AG04449 (cell line): ENCODE measurements around the gene IQCK.

ENCODE experiments used
- CTCF ChIA-PET: fragments of 350-600 bp; formaldehyde crosslinking; extraction: SDS; loops from one replicate; lab custom pipeline; 2021; ENCODE audit warnings: antibody characterized with exemption; lab: Yijun Ruan, JAX
- POLR2A ChIA-PET: fragments of 400-600, 350-600 bp; formaldehyde crosslinking; extraction: SDS; loops from one replicate; lab custom pipeline; 2020; ENCODE audit warnings: antibody characterized with exemption, inconsistent platforms; lab: Yijun Ruan, JAX
- DNase-seq: peaks from one replicate; pipeline ENCODE4 v3.0.0-alpha.2; 2010; ENCODE audit warnings: low read depth, low spot score
- H3K4me3 ChIP-seq: 2 replicates; pipeline ENCODE4 v1.5.1; 2011; ENCODE audit warnings: low read depth, mild to moderate bottlenecking, control low read depth, low read length
- TF ChIP-seq, protein P1 (sequence below): IDR thresholded peaks from one replicate; pipeline ENCODE4 v1.5.1; 2011; ENCODE audit warnings: mild to moderate bottlenecking, moderate library complexity, low read length, control low read depth, inconsistent platforms; ENCODE audit not compliant: insufficient read depth; ENCODE audit errors: missing control alignments

IQCK gene

DNA sequence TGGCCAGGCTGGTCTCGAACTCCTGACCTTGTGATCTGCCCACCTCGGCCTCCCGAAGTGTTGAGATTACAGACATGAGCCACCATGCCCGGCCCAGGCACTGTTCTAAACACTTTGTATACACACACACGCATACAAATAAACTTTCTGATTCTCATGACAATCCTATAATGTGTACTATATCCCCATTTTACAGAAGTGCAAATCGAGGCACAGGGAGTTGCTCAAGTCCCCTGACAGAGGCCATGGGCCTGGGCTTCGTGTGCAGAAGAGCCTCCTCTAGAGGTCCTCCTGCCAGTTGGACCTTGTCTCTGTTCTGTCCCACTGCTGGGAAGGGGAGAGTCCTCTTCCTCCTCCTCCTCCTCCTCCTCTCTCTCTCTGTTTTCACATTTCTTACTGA is 176.5 kb downstream of the IQCK start:
- TF ChIP-seq, protein P1, sequence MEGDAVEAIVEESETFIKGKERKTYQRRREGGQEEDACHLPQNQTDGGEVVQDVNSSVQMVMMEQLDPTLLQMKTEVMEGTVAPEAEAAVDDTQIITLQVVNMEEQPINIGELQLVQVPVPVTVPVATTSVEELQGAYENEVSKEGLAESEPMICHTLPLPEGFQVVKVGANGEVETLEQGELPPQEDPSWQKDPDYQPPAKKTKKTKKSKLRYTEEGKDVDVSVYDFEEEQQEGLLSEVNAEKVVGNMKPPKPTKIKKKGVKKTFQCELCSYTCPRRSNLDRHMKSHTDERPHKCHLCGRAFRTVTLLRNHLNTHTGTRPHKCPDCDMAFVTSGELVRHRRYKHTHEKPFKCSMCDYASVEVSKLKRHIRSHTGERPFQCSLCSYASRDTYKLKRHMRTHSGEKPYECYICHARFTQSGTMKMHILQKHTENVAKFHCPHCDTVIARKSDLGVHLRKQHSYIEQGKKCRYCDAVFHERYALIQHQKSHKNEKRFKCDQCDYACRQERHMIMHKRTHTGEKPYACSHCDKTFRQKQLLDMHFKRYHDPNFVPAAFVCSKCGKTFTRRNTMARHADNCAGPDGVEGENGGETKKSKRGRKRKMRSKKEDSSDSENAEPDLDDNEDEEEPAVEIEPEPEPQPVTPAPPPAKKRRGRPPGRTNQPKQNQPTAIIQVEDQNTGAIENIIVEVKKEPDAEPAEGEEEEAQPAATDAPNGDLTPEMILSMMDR = no peak
- DNase-seq = no peak
- H3K4me3 ChIP-seq = no peak overlapping the region
- CTCF ChIA-PET = interaction anchor here (1.2 to 1.8 kb wide), 4 partner anchors 294 to 491 kb away, joined by 3 to 9 read pairs (median 4); no protein-coding TSS in a partner anchor
- POLR2A ChIA-PET = no interaction called here

DNA sequence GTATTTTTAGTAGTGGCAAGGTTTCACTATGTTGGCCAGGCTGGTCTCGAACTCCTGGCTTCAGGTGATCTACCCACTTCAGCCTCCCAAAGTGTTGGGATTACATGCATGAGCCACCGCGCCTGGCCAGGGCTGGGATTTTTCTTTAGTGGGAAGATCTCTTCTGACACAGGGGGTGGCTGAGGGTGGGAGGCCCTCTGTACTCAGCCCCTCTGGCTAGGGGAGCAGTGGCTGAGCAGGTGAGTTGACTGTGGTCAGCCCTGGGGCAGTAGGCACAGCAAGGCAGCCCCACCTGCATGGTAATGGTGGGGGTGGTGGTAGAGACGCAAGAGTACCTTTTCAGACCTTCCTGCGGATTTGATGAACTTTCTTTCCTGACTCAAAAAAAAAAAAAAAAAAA is 178.9 kb downstream of the IQCK start:
- no peak for DNase-seq
- ChIA-PET CTCF (interaction anchor here (0.8 to 1.5 kb wide), 4 partner anchors 10 to 342 kb away, joined by 3 to 8 read pairs (median 3); partner anchors contain the start of gene VPS35L), POLR2A (no interaction called here)
- H3K4me3 ChIP-seq = no peak overlapping the region
- TF ChIP-seq, protein P1 = no peak

- TF ChIP-seq, protein P1 = no peak
These were observed 180.1 kb downstream of the IQCK start for GRCh38 chr16:19898166-19898565.

GRCh38 chr16:19898924-19899604 is 181.0 kb downstream of the IQCK start:
- ChIA-PET POLR2A (interaction anchor here (0.7 kb wide), 1 partner anchor 150 kb away, joined by 4 read pairs; no protein-coding TSS in a partner anchor), CTCF (interaction anchor here (0.6 to 5.8 kb wide), 10 partner anchors 8 to 485 kb away, joined by 3 to 78 read pairs (median 4); no protein-coding TSS in a partner anchor)
- H3K4me3 ChIP-seq = no peak overlapping the region
- DNase-seq = no peak
- TF ChIP-seq, protein P1 = peak; percentile 66

More at GRCh38 chr16:19898166-19898565, 180.1 kb downstream of the IQCK start:
- no peak overlapping the region for H3K4me3 ChIP-seq
- CTCF ChIA-PET = interaction anchor here (0.7 to 5.8 kb wide), 8 partner anchors 10 to 486 kb away, joined by 3 to 78 read pairs (median 3); no protein-coding TSS in a partner anchor
- no peak for DNase-seq
- POLR2A ChIA-PET = no interaction called here

DNA sequence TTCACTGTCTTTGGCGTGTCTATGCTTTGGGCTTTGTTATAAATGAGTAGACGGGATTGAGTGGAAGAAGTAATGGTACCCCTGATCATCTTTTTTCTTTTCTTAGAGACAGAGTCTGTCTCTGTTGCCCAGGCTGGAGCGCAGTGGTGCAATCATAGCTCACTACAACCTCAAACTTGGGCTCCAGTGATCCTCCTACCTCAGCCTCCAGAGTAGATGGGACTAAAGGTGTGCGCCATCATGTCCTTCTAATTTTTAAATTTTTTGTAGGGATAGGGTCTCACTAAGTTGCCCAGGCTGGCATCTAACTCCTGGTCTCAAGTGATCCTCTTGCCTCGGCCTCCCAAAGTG is 181.5 kb downstream of the IQCK start:
- TF ChIP-seq, protein P1 = no peak
- POLR2A ChIA-PET = interaction anchor here (0.7 kb wide), 1 partner anchor 150 kb away, joined by 4 read pairs; no protein-coding TSS in a partner anchor
- CTCF ChIA-PET = interaction anchor here (1.2 to 5.8 kb wide), 11 partner anchors 9 to 488 kb away, joined by 3 to 78 read pairs (median 6); no protein-coding TSS in a partner anchor
- no peak for DNase-seq
- no peak overlapping the region for H3K4me3 ChIP-seq

- CTCF ChIA-PET = interaction anchor here (1.0 to 5.8 kb wide), 8 partner anchors 7 to 483 kb away, joined by 4 to 78 read pairs (median 6); no protein-coding TSS in a partner anchor
- H3K4me3 ChIP-seq = no peak overlapping the region
- DNase-seq = no peak
- POLR2A ChIA-PET = no interaction called here
- TF ChIP-seq, protein P1 = no peak
These were observed 183.1 kb downstream of the IQCK start for GRCh38 chr16:19901164-19901563.
